IMR-90 (cell line): Measurements from ENCODE around the gene MZT2A.
"Not testable (repeated sequence)": the region's sequence is repeated elsewhere in the genome, so short reads cannot be mapped to it uniquely, and the experiment has no call there.

Experiments
- BHLHE40 ChIP-seq: fragments of 150-350 bp; IDR thresholded peaks from 2 replicates; pipeline ENCODE4 v1.6.1; 2016; ENCODE audit warnings: mild to moderate bottlenecking, low read depth, low read length
- CTCF ChIP-seq: conservative IDR thresholded peaks from 2 replicates; pipeline ENCODE4 v1.5.1; 2012; ENCODE audit warnings: mild to moderate bottlenecking, low read depth, low read length, improper control_type of control experiment
- ELK1 ChIP-seq: fragments of 150-350 bp; IDR thresholded peaks from 2 replicates; pipeline ENCODE4 v1.6.1; 2016; ENCODE audit warnings: low read depth, mild to moderate bottlenecking, low read length, moderate library complexity, borderline replicate concordance
- MAFK ChIP-seq: IDR thresholded peaks from 2 replicates; pipeline ENCODE4 v1.6.1; 2012; ENCODE audit warnings: low read depth, low read length, improper control_type of control experiment
- MAZ ChIP-seq: IDR thresholded peaks from 2 replicates; pipeline ENCODE4 v1.6.1; 2012; ENCODE audit warnings: low read depth, mild to moderate bottlenecking, low read length, improper control_type of control experiment, moderate library complexity, borderline replicate concordance
- MXI1 ChIP-seq: IDR thresholded peaks from 2 replicates; pipeline ENCODE4 v1.6.1; 2012; ENCODE audit warnings: low read depth, mild to moderate bottlenecking, low read length, moderate library complexity, borderline replicate concordance
- POLR2A ChIP-seq: IDR thresholded peaks from 2 replicates; pipeline ENCODE4 v1.6.1; 2012; ENCODE audit warnings: mild to moderate bottlenecking, low read depth, low read length
- RAD21 ChIP-seq: IDR thresholded peaks from 2 replicates; pipeline ENCODE4 v1.6.1; 2012; ENCODE audit warnings: low read length, improper control_type of control experiment
- RCOR1 ChIP-seq: IDR thresholded peaks from 2 replicates; pipeline ENCODE4 v1.6.1; 2012; ENCODE audit warnings: mild to moderate bottlenecking, low read length, improper control_type of control experiment; ENCODE audit not compliant: insufficient replicate concordance
- SMC3 ChIP-seq: fragments of 150-350 bp; IDR thresholded peaks from 2 replicates; pipeline ENCODE4 v1.6.1; 2016; ENCODE audit warnings: low read depth, mild to moderate bottlenecking, antibody characterized with exemption, low read length, moderate library complexity

GRCh38 chr2:131516621-131517020 is 24.4 kb upstream of the MZT2A start:
- TF ChIP-seq POLR2A, SMC3, ELK1, RCOR1, RAD21, MXI1, BHLHE40, MAFK, MAZ: not testable (repeated sequence)
- TF ChIP-seq CTCF, result peak; percentile 12; the same call in 1 of the 2 replicates
